Left ventricle myocardium superior (tissue), 1 donor: ENCODE results near the gene SLIT3. TPM values are rescaled to one million over a fixed set of nuclear protein-coding genes. Genes with fewer than 3 reads are reported as not detected.
"Not testable (repeated sequence)": the region's sequence is repeated elsewhere in the genome, so short reads cannot be mapped to it uniquely, and the experiment has no call there.

Experiments used
- ATAC-seq: fragments of 200-7000 bp; cut with Tn5 transposase; one replicate; pipeline ENCODE4 v1.9.1; 2020; ENCODE audit warnings: mild to moderate bottlenecking, moderate library complexity
- DNase-seq: peaks from one replicate; pipeline ENCODE4 v3.0.0-alpha.2; 2020
- intact Hi-C: fragments of 100-400 bp; cut with micrococcal nuclease; formaldehyde crosslinking; loops from one replicate; pipeline ENCODE4 v1.11.0; 2022
- total RNA-seq: library from RNA; stranded (reverse); fragmentation: NEBNext Ultra II Directional; extraction: Animal tissue kit (Norgen Biotek cat#: 25700); gene quantifications from one replicate; pipeline ENCODE4 v1.2.1, GENCODE V29; 2021
- donor health status: DM: no; HTN: yes; CAD: no; lungs with severe emphysema.

Gene SLIT3
- total RNA-seq, 1 donor from 2014 or later: 8.4 TPM

DNA sequence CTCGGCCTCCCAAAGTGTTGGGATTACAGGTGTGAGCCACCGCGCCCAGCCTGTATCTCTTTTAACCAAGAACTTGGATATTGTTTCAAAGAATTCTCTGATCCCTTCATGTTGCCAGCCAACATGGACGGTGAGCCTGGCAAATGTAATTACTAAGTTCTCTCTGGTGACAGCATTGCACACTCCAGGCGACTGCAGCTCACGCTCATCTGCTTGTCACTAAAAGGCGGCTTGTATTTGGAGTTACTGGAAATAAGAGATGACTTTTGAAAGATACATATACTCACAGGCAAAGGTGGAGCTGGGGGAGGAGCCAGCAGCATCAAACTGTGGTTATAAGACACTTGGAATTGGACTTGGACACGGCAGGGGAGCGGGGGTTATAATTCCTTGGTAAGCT is 172.3 kb downstream of the SLIT3 start:
- intact Hi-C loops: no loop called here
- DNase-seq (peak; percentile 37), ATAC-seq (peak; percentile 83)

DNA sequence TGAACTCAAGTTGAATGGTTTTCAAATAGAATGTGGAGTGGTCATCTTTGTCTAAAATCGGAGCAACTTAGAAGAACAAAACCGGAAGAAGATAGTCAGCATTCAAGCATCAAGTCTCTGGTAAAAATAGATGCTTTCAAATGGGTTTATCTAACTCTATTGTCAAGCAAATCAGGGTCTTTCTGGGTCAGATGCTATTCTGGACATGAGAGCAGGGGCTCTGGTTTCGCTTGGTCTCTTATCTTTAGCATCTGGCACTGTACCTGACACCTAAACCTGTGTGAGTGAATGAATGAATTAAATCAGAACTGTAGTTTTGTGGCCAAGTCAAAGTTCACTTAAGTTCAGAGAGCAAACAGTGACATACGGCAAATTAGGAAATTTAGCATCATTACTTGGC is 173.5 kb downstream of the SLIT3 start:
- ATAC-seq: no peak
- intact Hi-C loops: no loop called here

DNA sequence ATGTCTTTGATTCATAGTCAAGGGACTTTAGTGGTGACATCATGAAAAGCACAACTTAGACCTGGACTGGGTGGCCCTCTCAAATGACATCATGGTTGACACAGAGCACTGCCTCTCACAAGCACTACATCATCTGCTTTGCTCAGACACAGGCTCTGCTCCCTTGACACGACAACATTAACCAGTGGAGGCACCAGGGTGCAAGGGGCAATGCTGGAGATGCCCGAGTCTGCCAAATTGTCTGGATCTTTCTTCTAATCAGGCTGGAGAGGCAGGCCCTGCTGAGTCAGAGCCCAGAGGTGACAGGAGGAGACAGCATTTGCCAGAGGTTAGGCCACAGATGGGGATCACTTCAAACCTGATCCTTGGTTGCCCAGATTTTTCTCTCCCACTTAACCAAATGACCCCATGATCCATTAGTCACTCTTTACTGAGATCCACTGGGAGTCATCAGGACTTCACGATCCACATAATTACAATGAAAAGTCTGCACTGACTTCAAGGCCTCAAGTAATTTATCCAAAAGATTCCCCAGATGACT is 174.4 kb downstream of the SLIT3 start:
- DNase-seq (no peak), ATAC-seq (peak; percentile 22)
- intact Hi-C loops: no loop called here

More for the DNA sequence above, 173.5 kb downstream of the SLIT3 start:
- DNase-seq: no peak

- no peak for DNase-seq
- ATAC-seq: no peak
- intact Hi-C loops: no loop called here
Observed at GRCh38 chr5:169125571-169125970, 175.4 kb downstream of the SLIT3 start.

DNA sequence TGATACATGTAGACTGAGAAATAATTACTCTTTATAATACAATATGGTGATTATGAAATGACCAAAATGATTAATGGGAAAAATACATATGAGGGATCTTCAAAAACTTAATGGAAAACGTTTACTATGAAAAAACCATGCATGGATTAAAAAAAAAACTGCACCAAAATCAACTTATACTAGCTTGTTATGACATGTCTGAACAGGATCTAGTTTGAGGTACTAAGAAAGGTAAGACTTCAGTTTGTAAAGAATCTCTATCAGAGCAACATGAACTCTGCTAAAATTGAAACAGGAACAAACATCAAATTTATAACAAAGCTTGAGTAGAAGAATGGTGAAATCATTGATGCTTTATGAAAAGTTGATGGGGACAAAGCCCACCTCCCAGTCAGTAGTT is 178.0 kb downstream of the SLIT3 start:
- ATAC-seq (no peak), DNase-seq (no peak)
- intact Hi-C loops: no loop called here

GRCh38 chr5:169121630-169122420 is 179.1 kb downstream of the SLIT3 start:
- intact Hi-C loops: no loop called here
- no peak for ATAC-seq
- DNase-seq: no peak

DNA sequence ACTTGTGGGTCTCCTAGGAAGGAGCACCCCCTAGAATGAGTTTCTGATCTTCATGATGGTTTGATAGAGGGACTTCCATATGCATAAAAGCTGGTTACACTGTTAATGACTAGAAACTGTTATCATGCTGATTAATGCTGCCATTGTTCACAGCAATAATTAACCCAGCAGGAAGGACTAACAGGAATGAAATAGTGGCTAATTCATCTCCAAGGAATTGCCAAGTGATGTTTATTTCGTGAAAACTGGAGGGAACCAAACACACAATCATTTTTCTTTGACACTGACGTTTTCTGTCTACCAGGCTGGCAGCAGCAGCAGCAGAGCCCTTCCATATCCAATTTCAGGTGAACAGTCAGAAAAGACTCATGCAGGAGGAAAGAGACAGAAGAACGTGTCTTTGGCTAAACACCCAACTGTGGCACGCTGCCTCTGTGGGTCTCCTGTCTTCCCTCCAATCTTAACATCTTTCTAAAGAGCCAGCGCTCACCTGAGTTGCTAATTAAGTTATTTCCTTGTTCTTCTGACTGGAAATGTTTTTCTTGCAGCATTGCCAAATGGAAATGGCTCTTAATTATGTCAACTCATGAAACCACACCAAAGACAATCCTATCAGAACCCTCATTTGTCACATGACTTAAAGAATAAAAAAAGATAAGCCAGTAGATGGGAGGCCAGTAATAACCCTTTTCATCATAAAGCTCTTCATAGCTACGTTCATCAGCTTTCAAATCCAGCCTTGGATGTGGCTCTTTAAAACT is 181.5 kb downstream of the SLIT3 start:
- intact Hi-C loops: no loop called here
- ATAC-seq: no peak
- no peak for DNase-seq

DNA sequence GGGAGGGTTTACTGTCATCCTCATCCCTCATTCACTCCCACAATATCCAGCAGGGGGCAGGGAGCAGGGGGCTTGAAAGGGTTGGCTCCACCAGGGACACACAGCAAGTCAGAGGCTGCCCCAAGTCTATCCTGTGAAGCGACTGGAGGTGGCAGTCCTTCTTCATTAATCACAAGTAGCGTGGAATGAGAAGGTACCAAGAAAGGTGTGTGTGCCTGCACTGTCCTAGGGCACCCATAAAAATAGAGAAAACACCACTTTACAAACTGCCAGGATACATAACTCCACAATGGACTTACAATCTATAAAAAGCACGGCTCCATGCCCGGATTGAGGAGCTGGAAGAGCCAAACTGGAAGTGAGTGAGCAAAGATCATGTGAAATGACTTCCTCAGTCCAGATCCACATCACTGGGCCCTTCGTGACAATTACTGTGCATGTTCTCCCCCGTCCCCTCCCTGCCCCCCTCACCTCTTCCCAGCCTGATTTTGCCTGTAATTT is 183.9 kb downstream of the SLIT3 start:
- intact Hi-C loops: no loop called here
- ATAC-seq: peak; percentile 83
- no peak for DNase-seq

DNA sequence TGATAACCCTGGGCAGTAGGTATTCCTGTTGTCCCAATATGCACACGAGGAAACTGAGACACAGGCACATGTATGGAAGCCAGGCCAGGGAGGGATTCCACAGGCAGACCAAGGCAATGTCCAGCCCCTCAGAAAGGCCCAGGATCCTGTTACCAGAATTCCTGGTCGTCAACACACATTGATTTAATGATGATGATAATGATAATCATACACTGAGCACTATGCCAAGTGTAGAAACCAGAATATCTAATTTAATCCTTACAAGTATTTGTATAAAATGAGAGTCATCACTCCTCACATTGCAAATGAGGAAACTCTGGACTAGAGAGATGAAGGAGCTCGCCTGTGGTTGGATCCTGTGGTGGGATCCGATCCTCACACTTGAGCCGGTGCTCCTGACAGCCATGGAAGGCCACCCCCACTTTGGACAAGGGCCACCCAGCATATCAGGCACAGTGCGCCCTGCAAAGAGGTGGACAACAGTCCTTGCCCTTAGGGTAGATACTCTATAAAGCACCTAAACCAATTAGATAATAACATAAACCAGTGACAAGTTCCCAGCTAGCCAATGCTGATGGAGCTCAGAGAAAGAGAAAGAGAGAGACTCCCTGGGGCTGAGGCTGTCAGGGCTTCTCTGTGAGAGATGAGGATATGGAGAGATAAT is 185.3 kb downstream of the SLIT3 start:
- intact Hi-C loops: no loop called here

DNA sequence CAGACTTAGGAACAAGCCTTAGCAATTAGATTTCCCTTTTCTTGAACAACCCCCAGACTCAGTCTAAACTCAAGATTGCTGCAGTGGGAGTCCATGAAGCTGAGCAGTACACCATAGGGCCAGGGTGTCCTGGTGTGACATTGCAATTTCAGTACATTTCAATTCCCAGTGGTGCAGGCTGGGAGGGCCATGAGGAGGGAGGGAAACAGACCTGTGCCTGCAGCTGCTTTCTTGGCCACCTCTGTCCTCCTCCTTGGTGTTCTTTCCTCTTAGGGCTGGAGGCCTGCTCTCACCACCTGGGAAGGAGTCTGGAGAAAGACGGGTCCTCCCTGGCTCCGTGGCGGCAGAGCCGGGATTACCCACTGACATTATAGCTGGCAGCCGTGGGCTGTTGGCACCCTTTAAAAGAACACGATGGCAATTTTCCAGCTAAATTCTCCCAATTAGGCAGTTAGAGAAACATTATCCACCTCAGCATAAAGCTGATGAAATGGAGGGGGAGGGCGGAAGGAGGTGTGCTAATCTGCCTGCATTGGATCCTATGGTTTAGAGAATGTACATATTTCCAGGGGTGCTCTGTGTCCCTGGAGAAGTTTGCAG is 186.4 kb downstream of the SLIT3 start:
- intact Hi-C loops: no loop called here
- no peak for ATAC-seq

More for the DNA sequence above, 185.3 kb downstream of the SLIT3 start:
- ATAC-seq: no peak
- DNase-seq: no peak

GRCh38 chr5:169112016-169112415 is 188.9 kb downstream of the SLIT3 start:
- ATAC-seq (no peak), DNase-seq (no peak)
- intact Hi-C loops: no loop called here

More for the DNA sequence above, 186.4 kb downstream of the SLIT3 start:
- no peak for DNase-seq

DNA sequence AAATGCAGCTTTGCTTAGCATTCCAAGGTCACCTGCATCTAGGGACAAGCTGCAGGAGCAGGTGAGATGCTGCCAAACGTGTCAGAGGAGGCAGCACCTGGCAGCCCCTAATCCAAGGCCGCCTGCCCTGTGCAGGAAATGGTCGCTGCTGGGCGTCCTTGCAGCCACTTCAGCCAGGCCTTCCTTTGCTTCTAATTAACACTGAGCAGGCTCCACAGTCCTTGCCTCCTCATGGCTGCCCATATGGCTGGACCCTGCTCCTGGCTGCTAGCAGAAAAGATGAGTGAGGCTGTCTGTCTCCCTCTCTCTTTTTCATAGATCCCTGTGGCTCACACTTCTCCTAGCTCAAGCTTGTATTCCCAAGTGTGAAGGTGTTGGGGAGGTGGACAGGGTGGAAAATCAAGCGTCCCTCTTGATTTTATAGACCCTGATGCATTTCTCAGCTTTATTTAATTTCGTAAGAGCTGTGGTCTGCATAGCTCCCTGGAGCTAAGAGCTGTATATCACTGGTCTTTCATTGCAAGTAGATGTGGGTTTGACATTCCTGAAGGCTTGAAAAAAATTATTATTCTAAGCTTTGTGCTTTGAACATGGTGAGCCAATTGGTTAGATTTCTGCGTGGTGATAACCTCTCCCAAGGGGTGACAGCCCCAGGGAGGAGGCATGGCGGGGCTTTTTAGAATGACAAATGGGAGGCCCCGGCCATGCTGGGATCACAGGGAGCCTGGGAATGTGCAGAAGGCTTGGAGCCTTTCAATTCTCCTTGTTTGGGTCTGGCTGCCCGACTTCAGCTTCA is 193.8 kb downstream of the SLIT3 start:
- intact Hi-C loops: no loop called here
- no peak for DNase-seq
- ATAC-seq: no peak

GRCh38 chr5:169105582-169105981 is 195.4 kb downstream of the SLIT3 start:
- DNase-seq, ATAC-seq, intact Hi-C loops: not testable (repeated sequence)

GRCh38 chr5:169104937-169105494 is 195.9 kb downstream of the SLIT3 start:
- no peak for ATAC-seq
- no peak for DNase-seq
- intact Hi-C loops: no loop called here

DNA sequence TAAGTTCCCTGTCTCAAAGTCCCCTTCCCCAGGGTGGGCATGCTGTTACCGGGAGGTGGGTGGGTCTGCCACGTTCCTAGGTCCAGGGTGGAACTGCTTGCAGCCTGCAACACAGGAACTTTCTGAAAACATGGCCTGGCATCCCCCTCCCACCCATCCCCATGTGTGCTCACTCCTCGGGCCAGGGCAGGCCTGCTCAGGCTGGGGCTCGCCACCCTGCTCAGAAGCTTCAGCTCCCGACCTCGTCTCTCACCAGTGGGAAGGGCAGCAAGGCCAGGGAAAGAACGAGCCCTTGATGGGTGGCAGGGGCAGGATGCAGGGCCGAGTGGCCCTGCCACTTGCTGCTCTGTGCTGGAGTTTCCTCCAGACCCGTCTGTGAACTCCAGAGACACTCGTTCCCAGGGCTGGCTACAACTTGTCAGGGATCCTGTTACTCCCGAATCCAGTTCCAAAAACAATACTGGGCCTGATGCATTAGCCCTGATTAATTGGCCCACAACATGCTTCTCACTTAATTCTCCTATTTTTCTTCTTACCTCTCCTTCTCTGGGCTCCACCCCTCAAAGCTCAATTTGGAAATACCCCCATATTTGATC is 197.3 kb downstream of the SLIT3 start:
- no peak for ATAC-seq
- DNase-seq: no peak
- intact Hi-C loops: no loop called here

DNA sequence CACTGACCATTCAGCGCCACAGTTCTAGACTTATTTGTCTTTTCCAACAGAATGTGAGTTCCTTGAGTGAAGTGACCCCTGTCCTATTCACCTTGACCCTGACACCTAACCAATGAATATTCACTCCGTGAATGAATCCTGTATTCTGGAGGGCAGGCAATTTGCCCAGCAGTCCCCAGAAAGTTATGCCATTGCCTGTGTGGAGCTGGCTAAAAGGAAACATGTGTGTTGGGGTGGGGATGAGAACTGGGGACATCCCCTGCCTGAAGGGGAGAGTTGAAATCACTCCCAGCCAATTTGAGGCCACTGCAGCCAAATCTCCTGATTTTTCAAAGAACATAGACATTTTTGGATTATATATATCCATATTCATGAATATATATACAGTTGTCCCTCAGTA is 199.0 kb downstream of the SLIT3 start:
- no peak for ATAC-seq
- intact Hi-C loops: no loop called here
- DNase-seq: no peak

DNA sequence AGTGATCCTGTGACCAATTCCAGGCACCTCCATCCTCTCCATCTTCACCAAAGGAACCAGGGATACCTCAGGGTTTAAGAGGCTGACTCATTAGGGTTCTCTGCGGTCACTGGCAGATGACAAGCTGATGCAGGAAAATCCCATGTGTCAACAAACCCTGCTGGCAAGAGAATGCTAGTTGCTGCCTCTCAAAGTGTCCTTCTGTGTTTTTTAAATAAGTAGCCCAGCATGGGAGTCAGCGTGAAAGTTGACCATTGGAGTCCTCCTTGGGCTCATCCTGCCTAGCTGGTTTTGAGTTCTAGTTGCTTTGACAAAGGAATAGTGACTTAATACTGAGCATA is 200.2 kb downstream of the SLIT3 start:
- no peak for ATAC-seq
- intact Hi-C loops: no loop called here
- DNase-seq: no peak
